Duodenal mucosa (tissue), 2 donors: ENCODE results near the gene SCN8A.

Experiments used
- H3K27ac ChIP-seq: one replicate; pipeline ENCODE4 v1.7.0; 2013; ENCODE audit warnings: low read depth, low read length
- H3K27me3 ChIP-seq, 2 donors: one replicate each; pipeline ENCODE4 v1.7.0; 2013; ENCODE audit warnings: low read length in 2 of 2, control low read depth in 1 of 2; ENCODE audit not compliant: insufficient read depth in 2 of 2, control insufficient read depth in 1 of 2
- H3K36me3 ChIP-seq, 2 donors: one replicate each; pipeline ENCODE4 v1.7.0; 2013; ENCODE audit warnings: low read length in 2 of 2, control low read depth in 1 of 2; ENCODE audit not compliant: insufficient read depth in 2 of 2, control insufficient read depth in 1 of 2
- H3K4me1 ChIP-seq, 2 donors: one replicate each; pipeline ENCODE4 v1.7.0; 2013; ENCODE audit warnings: low read length in 2 of 2, control low read depth in 1 of 2; ENCODE audit not compliant: insufficient read depth in 2 of 2, control insufficient read depth in 1 of 2
- H3K4me3 ChIP-seq, 2 donors: one replicate each; pipeline ENCODE4 v1.7.0; 2013; ENCODE audit warnings: low read length in 2 of 2, low read depth in 1 of 2
- H3K9ac ChIP-seq, 2 donors: one replicate each; pipeline ENCODE4 v1.7.0; 2013; ENCODE audit warnings: low read length in 2 of 2, low read depth in 1 of 2
- H3K9me3 ChIP-seq, 2 donors: one replicate each; pipeline ENCODE4 v1.7.0; 2013; ENCODE audit warnings: low read length in 2 of 2, control low read depth in 1 of 2; ENCODE audit not compliant: control insufficient read depth in 1 of 2

The SCN8A gene

GRCh38 chr12:51662728-51663154 lies 71.7 kb downstream of the SCN8A start:
- Histone ChIP-seq H3K9me3 (no peaks in the 10 kb centered on the region), H3K4me3 (no peak overlapping the region), H3K4me1 (no peaks in the 10 kb centered on the region), H3K36me3 (no peaks in the 10 kb centered on the region), H3K27ac (no peak overlapping the region), H3K27me3 (no peaks in the 10 kb centered on the region), H3K9ac (no peak overlapping the region)

GRCh38 chr12:51663390-51663789 lies 72.4 kb downstream of the SCN8A start:
- H3K27ac ChIP-seq, result no peak overlapping the region
- no peaks in the 10 kb centered on the region for H3K4me1 ChIP-seq
- H3K27me3 ChIP-seq, result no peaks in the 10 kb centered on the region
- no peaks in the 10 kb centered on the region for H3K36me3 ChIP-seq
- H3K4me3 ChIP-seq, result no peak overlapping the region
- H3K9ac ChIP-seq, result no peak overlapping the region
- H3K9me3 ChIP-seq, result no peaks in the 10 kb centered on the region

GRCh38 chr12:51666696-51667095 lies 75.7 kb downstream of the SCN8A start:
- Histone ChIP-seq H3K27ac (no peak overlapping the region), H3K27me3 (no peaks in the 10 kb centered on the region), H3K4me3 (no peak overlapping the region), H3K9me3 (no peaks in the 10 kb centered on the region), H3K4me1 (no peaks in the 10 kb centered on the region), H3K9ac (no peak overlapping the region), H3K36me3 (no peaks in the 10 kb centered on the region)

- no peak overlapping the region for H3K4me3 ChIP-seq
- no peak overlapping the region for H3K9ac ChIP-seq
- H3K9me3 ChIP-seq, result no peaks in the 10 kb centered on the region
- no peaks in the 10 kb centered on the region for H3K27me3 ChIP-seq
- no peaks in the 10 kb centered on the region for H3K4me1 ChIP-seq
- no peaks in the 10 kb centered on the region for H3K36me3 ChIP-seq
- no peak overlapping the region for H3K27ac ChIP-seq
These were observed 76.2 kb downstream of the SCN8A start for GRCh38 chr12:51667269-51667668.

- H3K4me3 ChIP-seq, result no peak overlapping the region
- no peak overlapping the region for H3K27ac ChIP-seq
- no peaks in the 10 kb centered on the region for H3K27me3 ChIP-seq
- no peaks in the 10 kb centered on the region for H3K4me1 ChIP-seq
- no peaks in the 10 kb centered on the region for H3K9me3 ChIP-seq
- no peak overlapping the region for H3K9ac ChIP-seq
- no peaks in the 10 kb centered on the region for H3K36me3 ChIP-seq
These were observed 78.2 kb downstream of the SCN8A start for GRCh38 chr12:51669271-51669670.

- no peaks in the 10 kb centered on the region for H3K9me3 ChIP-seq
- no peak overlapping the region for H3K9ac ChIP-seq
- H3K4me1 ChIP-seq, result peaks cover 1 to 4% of the 10 kb centered on the region in 2 donors
- H3K27me3 ChIP-seq, result no peaks in the 10 kb centered on the region
- no peak overlapping the region for H3K27ac ChIP-seq
- H3K4me3 ChIP-seq, result no peak overlapping the region
- H3K36me3 ChIP-seq, result no peaks in the 10 kb centered on the region
These were observed 79.0 kb downstream of the SCN8A start for GRCh38 chr12:51669996-51670395.

GRCh38 chr12:51672334-51672733 lies 81.3 kb downstream of the SCN8A start:
- Histone ChIP-seq H3K4me3 (no peak overlapping the region), H3K9me3 (no peaks in the 10 kb centered on the region), H3K27me3 (no peaks in the 10 kb centered on the region), H3K36me3 (no peaks in the 10 kb centered on the region), H3K9ac (no peak overlapping the region), H3K27ac (no peak overlapping the region), H3K4me1 (peaks cover 5 to 7% of the 10 kb centered on the region in 2 donors)

- no peaks in the 10 kb centered on the region for H3K9me3 ChIP-seq
- no peak overlapping the region for H3K27ac ChIP-seq
- H3K4me1 ChIP-seq, result peaks cover 5 to 7% of the 10 kb centered on the region in 2 donors
- H3K9ac ChIP-seq, result no peak overlapping the region
- H3K27me3 ChIP-seq, result no peaks in the 10 kb centered on the region
- H3K36me3 ChIP-seq, result no peaks in the 10 kb centered on the region
- no peak overlapping the region for H3K4me3 ChIP-seq
These were observed 84.2 kb downstream of the SCN8A start for GRCh38 chr12:51675071-51675803.

GRCh38 chr12:51676875-51677274 lies 85.8 kb downstream of the SCN8A start:
- H3K9me3 ChIP-seq, result no peaks in the 10 kb centered on the region

GRCh38 chr12:51677284-51677968 lies 86.4 kb downstream of the SCN8A start:
- Histone ChIP-seq H3K4me1 (peaks cover 5 to 7% of the 10 kb centered on the region in 2 donors), H3K27me3 (no peaks in the 10 kb centered on the region), H3K4me3 (no peak overlapping the region), H3K36me3 (no peaks in the 10 kb centered on the region), H3K9ac (no peak overlapping the region), H3K27ac (no peak overlapping the region), H3K9me3 (no peaks in the 10 kb centered on the region)

More at GRCh38 chr12:51676875-51677274, 85.8 kb downstream of the SCN8A start:
- Histone ChIP-seq H3K9ac (no peak overlapping the region), H3K27me3 (no peaks in the 10 kb centered on the region), H3K4me3 (no peak overlapping the region), H3K4me1 (peaks cover 5 to 7% of the 10 kb centered on the region in 2 donors), H3K27ac (no peak overlapping the region), H3K36me3 (no peaks in the 10 kb centered on the region)
